LNCAP (cell line): ENCODE measurements around the gene GATC.

Experiments used
- TF ChIP-seq, protein P1 (sequence below): fragments of 450-650 bp; IDR thresholded peaks from 2 replicates; pipeline ENCODE4 v1.5.1; 2017; ENCODE audit warnings: mild to moderate bottlenecking

The GATC gene

DNA sequence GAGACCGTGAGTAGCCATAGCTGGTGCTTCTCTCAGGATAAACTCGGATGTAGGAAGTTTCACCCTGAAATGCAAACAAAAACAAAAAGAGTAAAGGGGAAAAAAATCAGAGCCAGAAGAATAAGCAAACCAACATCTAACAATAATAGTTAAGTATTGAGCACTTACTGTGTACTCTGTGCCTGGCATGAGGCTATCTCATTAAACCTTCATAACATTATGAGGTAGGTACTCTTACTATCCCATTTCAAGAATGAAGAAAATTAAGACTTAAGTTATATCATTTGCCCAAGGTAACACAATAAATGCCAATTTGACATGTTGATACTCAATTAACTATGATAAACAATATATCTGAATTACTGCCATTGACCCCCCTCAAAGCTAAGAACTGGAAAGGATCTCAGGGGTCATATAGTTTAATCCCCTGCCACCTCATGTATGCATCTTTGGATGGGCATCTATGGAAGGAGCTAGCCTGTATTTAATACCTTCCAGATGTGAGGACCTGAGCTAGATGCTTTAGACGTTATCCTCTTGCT, 15.9 kb downstream of the GATC start:
- TF ChIP-seq, protein P1, sequence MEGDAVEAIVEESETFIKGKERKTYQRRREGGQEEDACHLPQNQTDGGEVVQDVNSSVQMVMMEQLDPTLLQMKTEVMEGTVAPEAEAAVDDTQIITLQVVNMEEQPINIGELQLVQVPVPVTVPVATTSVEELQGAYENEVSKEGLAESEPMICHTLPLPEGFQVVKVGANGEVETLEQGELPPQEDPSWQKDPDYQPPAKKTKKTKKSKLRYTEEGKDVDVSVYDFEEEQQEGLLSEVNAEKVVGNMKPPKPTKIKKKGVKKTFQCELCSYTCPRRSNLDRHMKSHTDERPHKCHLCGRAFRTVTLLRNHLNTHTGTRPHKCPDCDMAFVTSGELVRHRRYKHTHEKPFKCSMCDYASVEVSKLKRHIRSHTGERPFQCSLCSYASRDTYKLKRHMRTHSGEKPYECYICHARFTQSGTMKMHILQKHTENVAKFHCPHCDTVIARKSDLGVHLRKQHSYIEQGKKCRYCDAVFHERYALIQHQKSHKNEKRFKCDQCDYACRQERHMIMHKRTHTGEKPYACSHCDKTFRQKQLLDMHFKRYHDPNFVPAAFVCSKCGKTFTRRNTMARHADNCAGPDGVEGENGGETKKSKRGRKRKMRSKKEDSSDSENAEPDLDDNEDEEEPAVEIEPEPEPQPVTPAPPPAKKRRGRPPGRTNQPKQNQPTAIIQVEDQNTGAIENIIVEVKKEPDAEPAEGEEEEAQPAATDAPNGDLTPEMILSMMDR: no peak

DNA sequence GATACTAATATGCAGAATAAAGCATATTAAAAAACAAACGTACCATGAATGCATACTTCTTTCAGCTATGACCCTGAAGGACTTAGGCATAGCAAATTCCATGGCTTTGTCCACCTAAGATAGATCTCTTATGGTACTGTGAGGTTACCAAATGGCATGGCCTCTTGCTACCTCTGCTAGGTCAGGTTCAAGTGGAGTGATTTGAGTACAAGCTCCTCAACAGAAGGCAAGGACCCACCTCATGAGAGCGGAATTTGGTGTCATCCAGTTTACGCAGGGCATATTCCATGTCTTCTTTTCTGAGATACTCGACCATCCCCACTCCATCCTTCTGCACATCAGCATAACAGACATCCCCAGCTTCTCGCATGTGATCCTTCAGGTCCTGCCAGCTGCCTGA, 17.5 kb downstream of the GATC start:
- TF ChIP-seq, protein P1: no peak

DNA sequence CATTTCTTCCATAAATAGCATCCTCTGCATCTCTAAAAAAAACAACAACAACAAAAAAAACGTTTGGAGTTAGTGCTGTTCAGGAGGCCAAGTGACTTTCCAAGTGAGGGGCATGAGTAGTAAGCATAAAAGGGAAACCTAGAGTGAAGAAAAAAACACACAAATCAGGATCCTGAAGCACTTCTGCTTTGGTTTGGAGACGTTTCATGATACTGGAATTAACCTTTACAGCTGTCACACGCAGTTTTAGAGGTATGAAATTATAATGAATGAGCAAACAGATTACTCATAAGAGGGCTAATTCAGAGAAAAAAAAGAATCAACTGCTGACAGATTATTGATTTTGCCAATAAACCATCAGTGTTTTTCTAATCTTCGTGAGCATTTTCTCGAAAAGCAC, 19.5 kb downstream of the GATC start:
- TF ChIP-seq, protein P1: no peak

DNA sequence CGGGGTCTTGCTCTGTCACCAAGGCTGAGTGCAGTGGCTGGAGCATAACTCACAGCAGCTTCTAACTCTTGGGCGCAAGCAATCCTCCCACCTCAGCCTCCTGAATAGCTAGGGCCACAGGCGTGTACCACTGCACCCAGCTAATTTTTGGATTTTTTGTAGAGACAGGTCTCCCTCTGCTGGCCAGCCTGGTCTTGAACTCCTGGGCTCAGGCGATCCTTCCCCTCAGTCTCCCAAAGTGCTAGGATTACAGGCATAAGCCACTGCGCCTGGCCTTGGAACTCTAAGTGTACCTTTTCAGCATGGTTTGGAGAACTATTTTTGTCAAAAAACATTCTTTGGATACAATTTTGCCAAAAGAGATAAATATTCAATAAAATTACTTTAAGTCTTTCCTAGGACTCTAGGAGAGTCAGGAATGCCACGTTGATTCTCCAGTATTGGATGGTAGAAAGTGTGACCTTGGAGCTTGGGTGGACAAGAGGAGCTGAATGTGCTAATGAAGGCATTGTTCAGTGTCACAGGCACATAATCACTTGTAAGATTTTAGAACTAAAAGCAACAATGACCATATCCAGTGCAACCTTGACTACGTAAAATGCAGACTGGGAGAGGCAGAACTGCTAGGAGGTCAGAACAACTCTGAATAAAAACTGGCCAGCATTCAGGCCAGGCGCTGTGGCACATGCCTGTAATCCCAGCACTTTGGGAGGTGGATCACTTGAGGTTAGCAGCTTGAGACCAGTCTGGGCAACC, 20.5 kb downstream of the GATC start:
- TF ChIP-seq, protein P1: peak; percentile 68

DNA sequence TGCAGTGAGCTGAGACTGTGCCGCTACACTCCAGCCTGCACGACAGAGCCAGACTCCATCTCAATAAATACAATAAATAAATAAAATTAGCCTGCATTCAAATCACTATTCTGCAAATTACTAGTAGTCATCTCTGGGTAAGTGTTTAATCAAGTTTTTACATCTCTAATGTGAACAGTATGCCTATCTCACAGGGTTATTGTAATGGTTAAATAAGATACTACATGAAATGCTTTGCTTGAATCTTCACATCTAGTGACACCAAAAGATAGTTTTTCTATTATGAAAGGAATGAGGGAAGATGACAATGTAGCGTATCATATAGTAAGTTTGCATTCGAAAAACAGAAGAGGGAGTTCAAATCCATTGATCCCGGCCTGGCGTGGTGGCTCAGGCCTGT, 21.2 kb downstream of the GATC start:
- TF ChIP-seq, protein P1: no peak

DNA sequence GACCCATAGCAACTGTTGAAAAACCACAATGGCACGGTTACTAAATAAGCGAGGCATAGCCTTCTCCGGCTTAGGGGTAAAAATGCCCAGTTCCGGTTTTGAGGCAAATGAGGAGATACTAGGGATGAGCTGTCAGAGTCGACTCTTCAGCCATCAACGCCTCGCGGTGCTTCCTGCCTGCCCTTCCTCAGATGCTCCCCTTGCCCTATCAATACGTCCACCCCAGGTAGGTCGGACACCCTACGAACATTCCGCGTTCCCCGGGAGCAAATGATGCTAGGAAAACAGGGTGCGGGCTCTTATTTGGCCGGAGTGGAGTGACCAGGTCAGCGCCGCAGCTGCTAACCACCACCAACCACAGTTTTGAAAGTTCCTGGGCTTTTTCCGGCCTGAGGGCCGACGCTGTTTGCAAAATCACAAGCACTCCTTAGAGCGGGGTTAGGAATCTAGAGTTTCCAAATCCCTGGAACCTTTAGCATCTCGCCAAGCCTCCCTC, 22.1 kb downstream of the GATC start:
- TF ChIP-seq, protein P1: no peak

DNA sequence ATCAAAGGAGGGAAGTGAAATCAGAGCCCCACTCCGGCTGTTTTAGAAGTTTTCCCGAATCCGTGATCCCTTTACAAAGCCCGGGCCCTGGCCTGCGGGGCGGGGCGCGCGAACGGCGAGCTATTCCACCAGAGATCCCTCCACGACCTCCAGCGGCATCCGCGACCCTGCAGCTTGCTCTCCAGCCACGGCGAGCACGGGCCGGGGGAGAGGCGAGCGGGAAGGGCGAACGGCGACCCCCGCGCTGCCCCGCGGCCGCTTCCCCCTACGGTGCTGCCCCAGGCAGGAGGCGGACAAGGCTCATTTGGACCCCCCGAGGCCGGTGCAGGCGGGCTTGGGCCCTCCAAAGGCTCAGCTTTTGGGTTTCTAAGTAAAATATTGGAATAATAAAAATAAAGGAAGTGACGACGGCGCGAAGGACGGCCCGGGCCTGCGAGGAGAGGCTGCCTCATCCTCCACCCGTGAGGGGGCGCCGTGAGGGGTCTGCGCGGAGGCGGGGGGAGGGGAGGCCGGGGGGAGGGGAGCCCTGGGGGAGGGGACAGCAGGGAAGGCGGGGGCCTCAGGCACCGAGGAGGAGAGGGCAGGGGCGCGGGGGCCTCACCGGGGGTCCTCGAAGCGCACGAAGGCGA, 22.7 kb downstream of the GATC start:
- TF ChIP-seq, protein P1: no peak
